Calu3 (cell line): ENCODE measurements around the gene ATG4D. TPM values are rescaled to one million over a fixed set of nuclear protein-coding genes. Genes with fewer than 3 reads are reported as not detected.
A peak's percentile ranks its signal among the peaks of the same experiment; 100 is the strongest.

Source experiments
- BruUV-seq: library from RNA; stranded (reverse); fragments of 400-500 nt; replicated peaks from 2 replicates; lab custom pipeline; 2021; lab: Mats Ljungman, UMichigan
- CTCF ChIA-PET: fragments of 300-600 bp; sonication (Branson Sonifier 250); formaldehyde crosslinking; loops from one replicate; lab custom pipeline; 2022; ENCODE audit warnings: antibody characterized with exemption; lab: Charles Lee
- DNase-seq: peaks from one replicate; pipeline ENCODE4 v3.0.0; 2022
- H3K27ac Mint-ChIP-seq: one replicate; pipeline ENCODE4 v1.8.0; 2022; ENCODE audit warnings: mixed read lengths; ENCODE audit not compliant: unreplicated experiment
- H3K27me3 Mint-ChIP-seq: one replicate; pipeline ENCODE4 v1.8.0; 2022; ENCODE audit warnings: mixed read lengths; ENCODE audit not compliant: unreplicated experiment
- H3K36me3 Mint-ChIP-seq: one replicate; pipeline ENCODE4 v1.8.0; 2022; ENCODE audit warnings: mild to moderate bottlenecking, moderate library complexity, mixed read lengths; ENCODE audit not compliant: insufficient read depth, unreplicated experiment
- H3K4me1 Mint-ChIP-seq: one replicate; pipeline ENCODE4 v1.8.0; 2022; ENCODE audit warnings: mild to moderate bottlenecking, low read depth, mixed read lengths; ENCODE audit not compliant: unreplicated experiment
- H3K4me3 Mint-ChIP-seq: one replicate; pipeline ENCODE4 v1.8.0; 2022; ENCODE audit warnings: mild to moderate bottlenecking, low read depth, moderate library complexity, mixed read lengths; ENCODE audit not compliant: unreplicated experiment
- H3K9me3 Mint-ChIP-seq: one replicate; pipeline ENCODE4 v1.8.0; 2022; ENCODE audit warnings: low read depth, mixed read lengths; ENCODE audit not compliant: unreplicated experiment
- intact Hi-C: fragments of 100-400 bp; cut with micrococcal nuclease; formaldehyde crosslinking; loops from one replicate; pipeline ENCODE4 v1.10.0; 2022; ENCODE audit not compliant: unreplicated experiment
- microRNA-seq: library from miRNA; unstranded; fragments of <30 nt; microRNA quantifications from one replicate; pipeline ENCODE4 v1.2.0, GENCODE V29; 2022
- total RNA-seq: library from RNA; stranded (reverse); gene quantifications from 2 replicates; pipeline ENCODE4 v1.2.3, GENCODE V29; 2022
- TF ChIP-seq, protein P1 (sequence below): fragments of 200-600 bp; IDR thresholded peaks from one replicate; pipeline ENCODE4 v1.8.0; 2022; ENCODE audit warnings: antibody characterized with exemption; ENCODE audit not compliant: unreplicated experiment

Gene ATG4D
- total RNA-seq, 1 experiment from 2014 or later: 24.5 TPM

DNA sequence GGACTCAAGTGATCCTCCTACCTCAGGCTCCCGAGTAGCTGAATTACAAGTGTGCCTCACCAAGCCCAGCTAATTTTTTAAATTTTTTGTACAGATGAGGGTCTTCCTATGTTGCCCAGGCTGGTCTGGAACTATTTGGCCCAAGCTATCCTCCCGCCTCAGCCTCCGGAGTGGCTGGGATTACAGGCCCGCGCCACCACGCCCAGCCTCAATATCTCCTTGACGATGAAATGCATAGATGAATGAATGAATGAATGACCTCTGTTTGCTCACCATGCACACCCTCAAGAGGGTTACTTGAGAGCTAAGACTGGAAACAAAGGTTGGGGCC is 58.3 kb downstream of the ATG4D start:
- Mint-ChIP-seq H3K27ac (no peak overlapping the region), H3K4me1 (peaks cover 16% of the 10 kb centered on the region), H3K4me3 (no peak overlapping the region), H3K9me3 (no peaks in the 10 kb centered on the region), H3K27me3 (no peaks in the 10 kb centered on the region), H3K36me3 (no peaks in the 10 kb centered on the region)
- TF ChIP-seq, protein P1, sequence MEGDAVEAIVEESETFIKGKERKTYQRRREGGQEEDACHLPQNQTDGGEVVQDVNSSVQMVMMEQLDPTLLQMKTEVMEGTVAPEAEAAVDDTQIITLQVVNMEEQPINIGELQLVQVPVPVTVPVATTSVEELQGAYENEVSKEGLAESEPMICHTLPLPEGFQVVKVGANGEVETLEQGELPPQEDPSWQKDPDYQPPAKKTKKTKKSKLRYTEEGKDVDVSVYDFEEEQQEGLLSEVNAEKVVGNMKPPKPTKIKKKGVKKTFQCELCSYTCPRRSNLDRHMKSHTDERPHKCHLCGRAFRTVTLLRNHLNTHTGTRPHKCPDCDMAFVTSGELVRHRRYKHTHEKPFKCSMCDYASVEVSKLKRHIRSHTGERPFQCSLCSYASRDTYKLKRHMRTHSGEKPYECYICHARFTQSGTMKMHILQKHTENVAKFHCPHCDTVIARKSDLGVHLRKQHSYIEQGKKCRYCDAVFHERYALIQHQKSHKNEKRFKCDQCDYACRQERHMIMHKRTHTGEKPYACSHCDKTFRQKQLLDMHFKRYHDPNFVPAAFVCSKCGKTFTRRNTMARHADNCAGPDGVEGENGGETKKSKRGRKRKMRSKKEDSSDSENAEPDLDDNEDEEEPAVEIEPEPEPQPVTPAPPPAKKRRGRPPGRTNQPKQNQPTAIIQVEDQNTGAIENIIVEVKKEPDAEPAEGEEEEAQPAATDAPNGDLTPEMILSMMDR: no peak
- BruUV-seq: no TSS peak
- intact Hi-C loops: no loop called here
- CTCF ChIA-PET: interaction anchor here (0.6 to 0.7 kb wide), 2 partner anchors 20 to 927 kb away, joined by 4 read pairs; partner anchors contain the start of gene ZNF562
- DNase-seq: no peak

DNA sequence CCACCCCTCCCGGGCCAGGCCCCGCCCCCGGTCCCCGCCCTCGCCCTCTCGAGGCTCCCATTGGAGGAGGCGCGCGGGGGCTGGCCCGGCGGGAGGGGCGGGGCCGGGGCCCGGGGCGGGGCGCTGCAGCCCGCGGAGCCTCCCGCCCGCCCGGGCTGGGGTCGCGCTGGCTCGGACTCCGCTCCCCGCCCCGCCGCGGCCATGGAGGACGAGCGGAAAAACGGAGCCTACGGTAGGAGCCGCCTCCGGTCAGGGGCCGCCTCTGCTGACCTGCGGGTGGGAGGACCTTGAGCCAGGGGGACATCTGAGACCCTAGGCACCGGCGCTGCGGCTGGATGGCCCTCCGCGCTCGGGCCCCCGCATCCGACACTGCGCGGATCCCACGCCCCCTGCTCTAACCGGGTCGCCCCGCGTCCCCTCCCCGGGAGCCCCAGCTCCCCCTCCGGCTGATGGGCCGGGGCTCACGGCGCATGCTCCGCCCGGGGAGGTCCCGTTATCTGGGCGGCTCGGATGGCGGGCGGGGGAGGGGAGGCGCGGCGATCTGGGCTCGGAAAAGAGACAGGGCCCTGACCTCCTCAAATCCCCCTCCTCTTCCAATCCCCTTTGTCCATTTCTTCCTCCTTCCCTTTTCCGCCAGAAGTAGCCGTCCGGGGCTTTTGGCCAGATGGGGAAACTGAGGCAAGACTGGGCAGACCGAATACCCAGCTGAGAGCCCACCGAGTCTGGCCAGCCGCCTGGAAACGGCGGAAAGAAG is 58.8 kb downstream of the ATG4D start:
- no TSS peak for BruUV-seq
- intact Hi-C loops: no loop called here
- CTCF ChIA-PET: interaction anchor here (0.6 to 0.7 kb wide), 2 partner anchors 20 to 928 kb away, joined by 4 read pairs; partner anchors contain the start of gene ZNF562
- H3K27ac Mint-ChIP-seq: no peak overlapping the region
- TF ChIP-seq, protein P1: no peak
- H3K36me3 Mint-ChIP-seq: no peaks in the 10 kb centered on the region
- DNase-seq: peak; percentile 76
- H3K9me3 Mint-ChIP-seq: no peaks in the 10 kb centered on the region
- peaks cover 16% of the 10 kb centered on the region for H3K4me1 Mint-ChIP-seq
- H3K27me3 Mint-ChIP-seq: no peaks in the 10 kb centered on the region
- peak overlapping the region; percentile 57 for H3K4me3 Mint-ChIP-seq

Small RNA genes lying within 50 kb of the gene (microRNA-seq; reads per million reads assigned to microRNA genes)
- not detected for gene MIR1238

Other genes with a start within 250 kb of the ATG4D start
- 4.6 and 7.0 TPM in 2 replicates for gene ZGLP1, start 234.1 kb upstream of the ATG4D start, total RNA-seq
- 18.7 and 18.9 TPM in 2 replicates for gene FDX2, start 227.9 kb upstream of the ATG4D start, total RNA-seq
- 38.5 and 43.2 TPM in 2 replicates for gene RAVER1, start 210.4 kb upstream of the ATG4D start, total RNA-seq
- 10.8 and 11.1 TPM in 2 replicates for gene ICAM3, start 204.3 kb upstream of the ATG4D start, total RNA-seq
- 120 and 130 TPM in 2 replicates for gene TYK2, start 163.3 kb upstream of the ATG4D start, total RNA-seq
- 181 and 187 TPM in 2 replicates for gene CDC37, start 140.4 kb upstream of the ATG4D start, total RNA-seq
- gene PDE4A, start 123.4 kb upstream of the ATG4D start, total RNA-seq: 2.8 and 3.6 TPM in 2 replicates
- gene KEAP1, start 40.5 kb upstream of the ATG4D start, total RNA-seq: 45.2 and 46.8 TPM in 2 replicates
- gene S1PR5, start 26.5 kb upstream of the ATG4D start, total RNA-seq: not detected in 2 replicates
- gene KRI1, start 22.1 kb downstream of the ATG4D start, total RNA-seq: 29.6 and 30.8 TPM in 2 replicates
- 4.2 and 4.4 TPM in 2 replicates for gene CDKN2D, start 25.1 kb downstream of the ATG4D start, total RNA-seq
- 73.7 and 77.9 TPM in 2 replicates for gene AP1M2, start 43.4 kb downstream of the ATG4D start, total RNA-seq
- gene SLC44A2, start 81.6 kb downstream of the ATG4D start, total RNA-seq: 130 and 151 TPM in 2 replicates
- 262 and 267 TPM in 2 replicates for gene ILF3, start 110.4 kb downstream of the ATG4D start, total RNA-seq
- gene QTRT1, start 157.5 kb downstream of the ATG4D start, total RNA-seq: 44.1 and 44.9 TPM in 2 replicates
- gene DNM2, start 174.2 kb downstream of the ATG4D start, total RNA-seq: 126 and 138 TPM in 2 replicates